Panc1 (cell line): ENCODE results near the gene LCOR.

ENCODE experiments used
- CTCF ChIP-seq: fragments of 450-650 bp; IDR thresholded peaks from 2 replicates; pipeline ENCODE4 v1.5.1; 2017; ENCODE audit warnings: mild to moderate bottlenecking
- POLR2AphosphoS5 ChIP-seq: IDR thresholded peaks from 2 replicates; pipeline ENCODE4 v1.6.1; 2012; ENCODE audit warnings: mild to moderate bottlenecking, low read depth, low read length, moderate library complexity
- SIN3A ChIP-seq: IDR thresholded peaks from 2 replicates; pipeline ENCODE4 v1.6.1; 2012; ENCODE audit warnings: low read depth, mild to moderate bottlenecking, low read length, moderate library complexity, borderline replicate concordance; ENCODE audit not compliant: insufficient read depth

- TF ChIP-seq POLR2AphosphoS5 (no peak), CTCF (no peak), SIN3A (no peak)
These were observed 28.7 kb downstream of the LCOR start for GRCh38 chr10:96860631-96861277.
